LNCAP (cell line): ENCODE data around the gene KIAA1614.

Experiments
- TF ChIP-seq, protein P1 (sequence below): fragments of 450-650 bp; IDR thresholded peaks from 2 replicates; pipeline ENCODE4 v1.5.1; 2017; ENCODE audit warnings: mild to moderate bottlenecking

KIAA1614 gene

GRCh38 chr1:180935326-180936109, 22.8 kb downstream of the KIAA1614 start:
- TF ChIP-seq, protein P1, sequence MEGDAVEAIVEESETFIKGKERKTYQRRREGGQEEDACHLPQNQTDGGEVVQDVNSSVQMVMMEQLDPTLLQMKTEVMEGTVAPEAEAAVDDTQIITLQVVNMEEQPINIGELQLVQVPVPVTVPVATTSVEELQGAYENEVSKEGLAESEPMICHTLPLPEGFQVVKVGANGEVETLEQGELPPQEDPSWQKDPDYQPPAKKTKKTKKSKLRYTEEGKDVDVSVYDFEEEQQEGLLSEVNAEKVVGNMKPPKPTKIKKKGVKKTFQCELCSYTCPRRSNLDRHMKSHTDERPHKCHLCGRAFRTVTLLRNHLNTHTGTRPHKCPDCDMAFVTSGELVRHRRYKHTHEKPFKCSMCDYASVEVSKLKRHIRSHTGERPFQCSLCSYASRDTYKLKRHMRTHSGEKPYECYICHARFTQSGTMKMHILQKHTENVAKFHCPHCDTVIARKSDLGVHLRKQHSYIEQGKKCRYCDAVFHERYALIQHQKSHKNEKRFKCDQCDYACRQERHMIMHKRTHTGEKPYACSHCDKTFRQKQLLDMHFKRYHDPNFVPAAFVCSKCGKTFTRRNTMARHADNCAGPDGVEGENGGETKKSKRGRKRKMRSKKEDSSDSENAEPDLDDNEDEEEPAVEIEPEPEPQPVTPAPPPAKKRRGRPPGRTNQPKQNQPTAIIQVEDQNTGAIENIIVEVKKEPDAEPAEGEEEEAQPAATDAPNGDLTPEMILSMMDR: no peak

- TF ChIP-seq, protein P1: no peak
Measured at GRCh38 chr1:180936110-180937011, 23.7 kb downstream of the KIAA1614 start.

DNA sequence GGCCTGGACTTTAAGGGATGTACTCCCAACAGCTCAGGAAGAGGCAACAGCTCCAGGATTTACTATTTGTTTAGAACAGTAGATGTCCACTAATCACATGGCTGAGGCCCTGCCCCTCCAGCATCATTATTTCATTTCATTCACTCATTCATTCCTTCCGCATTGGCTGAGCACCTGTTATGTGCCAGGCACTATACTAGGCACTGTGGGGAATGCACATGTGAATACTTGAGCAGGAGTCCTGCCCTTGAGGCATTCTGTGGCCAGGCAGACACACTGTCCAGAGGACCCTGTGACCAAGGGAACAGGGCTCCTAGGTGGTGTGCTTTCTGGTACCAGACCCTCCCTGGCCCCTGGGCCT, 24.3 kb downstream of the KIAA1614 start:
- TF ChIP-seq, protein P1: no peak

DNA sequence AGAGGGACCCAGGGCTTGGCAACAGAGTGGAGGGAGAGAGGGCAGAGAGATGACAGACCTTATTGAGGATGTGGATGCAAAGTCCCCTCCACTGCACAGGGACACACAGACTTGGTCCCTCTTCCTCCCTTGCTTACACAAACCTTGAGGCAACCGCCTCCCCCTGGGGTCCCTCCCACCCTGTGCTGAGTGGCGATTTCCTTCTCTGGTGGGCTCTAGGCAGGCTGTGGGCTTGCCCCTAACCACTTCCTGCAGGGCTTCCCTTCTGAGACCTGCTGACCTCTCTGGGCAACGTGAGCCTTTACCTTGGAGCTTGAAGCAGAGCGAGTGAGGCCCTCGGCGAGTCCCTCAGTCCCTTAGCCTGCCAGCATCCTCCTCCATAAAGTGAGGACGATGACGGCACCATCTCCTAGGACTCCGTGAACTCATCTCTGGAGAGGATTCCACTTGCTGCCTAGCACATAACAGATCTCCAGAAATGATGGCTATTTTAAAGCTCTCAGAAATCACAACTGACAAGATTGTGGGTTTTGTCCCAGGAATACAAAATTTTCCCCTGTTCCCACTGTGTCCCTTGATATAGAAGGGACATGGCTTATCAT, 25.0 kb downstream of the KIAA1614 start:
- TF ChIP-seq, protein P1: no peak

DNA sequence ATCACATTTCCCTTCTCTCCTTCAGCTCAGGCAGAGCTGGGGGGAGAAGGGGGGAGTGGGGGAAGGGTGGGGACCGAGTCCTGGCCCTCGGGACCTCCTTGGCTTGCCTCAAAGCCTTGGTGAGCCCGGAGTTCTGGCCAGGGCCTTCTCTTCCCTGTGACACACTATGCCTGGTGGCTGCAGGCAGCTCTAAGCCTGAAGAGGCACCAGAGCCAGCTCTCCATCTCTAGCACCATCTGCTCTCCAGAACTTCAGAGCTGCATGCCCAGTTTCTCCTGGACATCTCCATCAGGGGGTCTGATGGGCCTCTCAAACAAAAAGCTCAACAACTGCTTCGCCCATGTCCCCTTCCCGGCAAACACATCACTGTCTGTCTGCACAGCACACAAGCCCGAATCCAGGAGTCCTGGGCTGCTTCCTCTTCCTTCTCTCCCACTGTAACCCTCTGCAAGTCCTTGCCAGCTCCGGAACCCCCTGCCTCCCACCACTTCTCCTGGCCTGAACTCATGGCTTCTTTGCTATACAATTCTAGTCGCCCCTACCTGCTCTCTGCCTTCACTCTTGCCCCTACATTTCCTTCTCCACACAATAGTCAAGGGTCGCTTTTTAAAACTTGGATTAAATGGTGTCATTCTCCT, 26.5 kb downstream of the KIAA1614 start:
- TF ChIP-seq, protein P1: no peak

DNA sequence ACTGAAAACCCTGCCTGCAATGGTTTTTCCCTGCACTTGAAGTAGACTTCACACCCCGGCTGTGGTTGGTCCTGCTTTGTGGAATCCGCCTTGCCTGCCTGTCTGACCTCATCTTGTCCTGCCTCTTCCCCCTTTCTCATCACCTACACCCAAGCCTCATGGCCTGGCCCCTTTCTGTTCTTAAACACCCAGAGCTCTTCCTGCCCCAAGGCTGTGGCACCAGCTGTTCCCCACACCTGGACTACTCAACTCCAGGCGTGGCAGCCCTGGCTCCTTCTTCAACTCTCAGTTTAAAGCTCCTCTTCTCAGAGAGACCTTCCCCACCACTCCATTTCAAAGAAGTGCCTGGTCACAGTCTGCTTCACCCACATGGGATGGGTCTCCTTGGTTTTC, 27.0 kb downstream of the KIAA1614 start:
- TF ChIP-seq, protein P1: no peak

GRCh38 chr1:180940445-180940844, 27.7 kb downstream of the KIAA1614 start:
- TF ChIP-seq, protein P1: no peak
